Measurements from ENCODE around the gene GFRA3. TPM values are rescaled to one million over a fixed set of nuclear protein-coding genes. Genes with fewer than 3 reads are reported as not detected.

The GFRA3 gene
- total RNA-seq, 5 donors from 2014 or later (not counting 1 experiment from before 2014, with no cell fraction given): not detected

Other genes with a start within 250 kb of the GFRA3 start
- 10 to 100 TPM; 43.4 to 53.7 (median 49.6) TPM for gene FAM13B, start 241.5 kb downstream of the GFRA3 start, total RNA-seq
- not detected for gene WNT8A, start 190.6 kb downstream of the GFRA3 start, total RNA-seq
- gene NME5, start 135.2 kb downstream of the GFRA3 start, total RNA-seq: not detected
- gene BRD8, start 96.0 kb downstream of the GFRA3 start, total RNA-seq: 10 to 100 TPM; 29.5 to 79.5 (median 72.2) TPM
- under 1 TPM; 0.32 to 0.67 (median 0.56) TPM for gene KIF20A, start 95.5 kb downstream of the GFRA3 start, total RNA-seq
- gene CDC23, start 61.3 kb downstream of the GFRA3 start, total RNA-seq: 10 to 100 TPM; 14.8 to 31.0 (median 23.8) TPM
- under 1 TPM in 1 of 5 donors, not detected in 4; 0.23 TPM for gene CDC25C, start 57.2 kb upstream of the GFRA3 start, total RNA-seq
- gene FAM53C, start 63.6 kb upstream of the GFRA3 start, total RNA-seq: 10 to 100 TPM; 22.2 to 58.3 (median 25.5) TPM
- gene KDM3B, start 78.1 kb upstream of the GFRA3 start, total RNA-seq: 10 to 100 TPM; 72.9 to 78.3 (median 76.0) TPM
- under 1 TPM; 0.18 to 0.61 (median 0.42) TPM for gene REEP2, start 164.4 kb upstream of the GFRA3 start, total RNA-seq
- 10 to 100 TPM in 1 of 5 donors, 1 to 10 TPM in 4; 6.8 to 13.8 (median 8.0) TPM for gene EGR1, start 190.9 kb upstream of the GFRA3 start, total RNA-seq